GM23338 (cell line): ENCODE data around the gene KRTAP4-3. TPM values are rescaled to one million over a fixed set of nuclear protein-coding genes. Genes with fewer than 3 reads are reported as not detected.

Experiments
- ATAC-seq: fragments of 200-7000 bp; cut with Tn5 transposase; 3 replicates; pipeline ENCODE4 v1.9.1; 2020
- DNase-seq: peaks from one replicate; pipeline ENCODE4 v3.0.0-alpha.2; 2015; ENCODE audit warnings: low spot score
- H2AFZ ChIP-seq: fragments of 200-600 bp; sonication (generic); 2 replicates; pipeline ENCODE4 v1.8.0; 2016; ENCODE audit warnings: antibody characterized with exemption, mild to moderate bottlenecking, moderate library complexity
- H3F3A ChIP-seq: fragments of 200-600 bp; sonication (generic); replicated peaks from 2 replicates; pipeline ENCODE4 v1.8.0; 2017; ENCODE audit warnings: antibody characterized with exemption, mixed run types, low read depth
- H3K27ac ChIP-seq: fragments of 200-600 bp; sonication (generic); 2 replicates; pipeline ENCODE4 v1.6.1; 2016; ENCODE audit warnings: low read depth
- H3K27me3 ChIP-seq: fragments of 200-600 bp; sonication (generic); 2 replicates; pipeline ENCODE4 v1.8.0; 2016; ENCODE audit warnings: mild to moderate bottlenecking, mixed run types, moderate library complexity; ENCODE audit not compliant: insufficient read depth
- H3K36me3 ChIP-seq: fragments of 200-600 bp; sonication (generic); 2 replicates; pipeline ENCODE4 v1.8.0; 2016; ENCODE audit warnings: mild to moderate bottlenecking; ENCODE audit not compliant: insufficient read depth
- H3K4me1 ChIP-seq: fragments of 200-600 bp; sonication (generic); 2 replicates; pipeline ENCODE4 v1.8.0; 2016; ENCODE audit warnings: mild to moderate bottlenecking, moderate library complexity; ENCODE audit not compliant: insufficient read depth
- H3K4me2 ChIP-seq: fragments of 200-600 bp; sonication (generic); 2 replicates; pipeline ENCODE4 v1.7.1; 2017; ENCODE audit warnings: mixed run types
- H3K4me3 ChIP-seq: fragments of 200-600 bp; sonication (generic); 2 replicates; pipeline ENCODE4 v1.6.1; 2016; ENCODE audit warnings: mixed run types
- H3K79me2 ChIP-seq: fragments of 200-600 bp; sonication (generic); replicated peaks from 2 replicates; pipeline ENCODE4 v1.8.0; 2017; ENCODE audit warnings: mild to moderate bottlenecking; ENCODE audit not compliant: insufficient read depth
- H3K9me2 ChIP-seq: fragments of 200-600 bp; sonication (generic); 2 replicates; pipeline ENCODE4 v1.8.0; 2017; ENCODE audit not compliant: insufficient read depth
- H4K20me1 ChIP-seq: fragments of 200-600 bp; sonication (generic); replicated peaks from 2 replicates; pipeline ENCODE4 v1.8.0; 2017; ENCODE audit warnings: mild to moderate bottlenecking; ENCODE audit not compliant: insufficient read depth
- H3K27ac Mint-ChIP-seq: 2 replicates; pipeline ENCODE4 v1.8.0; 2020; ENCODE audit warnings: inconsistent platforms, mild to moderate bottlenecking, moderate library complexity, mixed read lengths
- H3K27me3 Mint-ChIP-seq: 3 replicates; pipeline ENCODE4 v1.8.0; 2022; ENCODE audit warnings: low read depth, mild to moderate bottlenecking, moderate library complexity, mixed read lengths, inconsistent platforms; ENCODE audit not compliant: insufficient read depth, poor library complexity
- H3K36me3 Mint-ChIP-seq: 3 replicates; pipeline ENCODE4 v1.8.0; 2021; ENCODE audit warnings: low read depth, mild to moderate bottlenecking, inconsistent platforms, moderate library complexity, mixed read lengths
- H3K4me1 Mint-ChIP-seq: 3 replicates; pipeline ENCODE4 v1.8.0; 2020; ENCODE audit warnings: mild to moderate bottlenecking, inconsistent platforms, mixed read lengths
- H3K4me3 Mint-ChIP-seq: 3 replicates; pipeline ENCODE4 v1.8.0; 2021; ENCODE audit warnings: moderate library complexity, mild to moderate bottlenecking, inconsistent platforms, mixed read lengths
- H3K9me3 Mint-ChIP-seq: 3 replicates; pipeline ENCODE4 v1.8.0; 2020; ENCODE audit warnings: moderate library complexity, mild to moderate bottlenecking, inconsistent platforms, mixed read lengths
- CREB1 ChIP-seq: fragments of 250-450 bp; sonication (Bioruptor Pico); IDR thresholded peaks from 2 replicates; pipeline ENCODE4 v1.5.0; 2020; ENCODE audit warnings: low read depth, mild to moderate bottlenecking, moderate library complexity
- ETS1 ChIP-seq: IDR thresholded peaks from 2 replicates; pipeline ENCODE4 v1.6.1; 2016; ENCODE audit warnings: antibody characterized with exemption
- EZH2 ChIP-seq: fragments of 200-600 bp; sonication (generic); IDR thresholded peaks from one replicate; pipeline ENCODE4 v1.8.0; 2017; ENCODE audit warnings: antibody characterized with exemption, mild to moderate bottlenecking, low read depth; ENCODE audit not compliant: unreplicated experiment
- EZH2phosphoT487 ChIP-seq: fragments of 200-600 bp; sonication (generic); IDR thresholded peaks from one replicate; pipeline ENCODE4 v1.8.1; 2018; ENCODE audit warnings: antibody characterized with exemption; ENCODE audit not compliant: unreplicated experiment
- JUNB ChIP-seq: IDR thresholded peaks from one replicate; pipeline ENCODE4 v1.6.1; 2016; ENCODE audit warnings: antibody characterized with exemption; ENCODE audit not compliant: unreplicated experiment
- NANOG ChIP-seq: IDR thresholded peaks from 2 replicates; pipeline ENCODE4 v1.6.1; 2016; ENCODE audit warnings: antibody characterized with exemption, borderline replicate concordance
- POLR2AphosphoS5 ChIP-seq: IDR thresholded peaks from 2 replicates; pipeline ENCODE4 v1.6.1; 2016; ENCODE audit warnings: antibody characterized with exemption, low read depth
- REST ChIP-seq: IDR thresholded peaks from one replicate; pipeline ENCODE4 v1.6.1; 2018; ENCODE audit warnings: antibody characterized with exemption; ENCODE audit not compliant: unreplicated experiment
- STAT1 ChIP-seq: IDR thresholded peaks from one replicate; pipeline ENCODE4 v1.6.1; 2016; ENCODE audit warnings: antibody characterized with exemption; ENCODE audit not compliant: unreplicated experiment
- ZNF114 ChIP-seq: fragments of 250-450 bp; sonication (Bioruptor Pico); IDR thresholded peaks from 2 replicates; pipeline ENCODE4 v1.5.0; 2020; ENCODE audit warnings: mild to moderate bottlenecking, moderate library complexity
- ZNF331 ChIP-seq: fragments of 250-450 bp; sonication (Bioruptor Pico); IDR thresholded peaks from 2 replicates; pipeline ENCODE4 v1.5.0; 2020; ENCODE audit warnings: low read depth, mild to moderate bottlenecking, moderate library complexity
- ZNF462 ChIP-seq: fragments of 250-450 bp; sonication (Bioruptor Pico); IDR thresholded peaks from 2 replicates; pipeline ENCODE4 v1.5.0; 2020; ENCODE audit warnings: mild to moderate bottlenecking, moderate library complexity
- polyA plus RNA-seq: library from polyadenylated mRNA; unstranded; fragments of >200 nt; fragmentation: Nextera tagmentation; extraction: Ambion mirVana; gene quantifications from 2 replicates; pipeline ENCODE4 v1.2.1, GENCODE V29; 2016
- total RNA-seq: library from RNA; depleted of rRNA; stranded (reverse); fragments of >200 nt; shearing (Covaris generic); gene quantifications from 2 replicates; pipeline ENCODE4 v1.2.3, GENCODE V29; 2014
- TF ChIP-seq, protein P1 (sequence below), 2 experiments: fragments of 200-600 bp in 1 of 2; sonication (generic) in 1 of 2; conservative IDR thresholded peaks; 2 replicates each; pipeline versions ENCODE4 v1.5.1 to v1.6.1; 2016 to 2017; ENCODE audit warnings: antibody characterized with exemption in 2 of 2, low read depth in 2 of 2, mild to moderate bottlenecking in 2 of 2, moderate library complexity in 1 of 2

The KRTAP4-3 gene
- total and polyA plus RNA-seq, 2 experiments from 2014 or later = not detected

GRCh38 chr17:41127371-41127770 is 40.6 kb downstream of the KRTAP4-3 start:
- H3F3A ChIP-seq = no peaks in the 10 kb centered on the region
- DNase-seq (no peak), ATAC-seq (no peak)
- H3K36me3 Mint-ChIP-seq = no peaks in the 10 kb centered on the region
- H3K4me3 ChIP-seq = no peak overlapping the region
- no peak overlapping the region for H2AFZ ChIP-seq
- H3K4me3 Mint-ChIP-seq = no peak overlapping the region
- no peaks in the 10 kb centered on the region for H3K4me1 ChIP-seq
- no peaks in the 10 kb centered on the region for H4K20me1 ChIP-seq
- H3K4me2 ChIP-seq = no peak overlapping the region
- no peaks in the 10 kb centered on the region for H3K27me3 Mint-ChIP-seq
- H3K27me3 ChIP-seq = no peaks in the 10 kb centered on the region
- no peaks in the 10 kb centered on the region; the same call in 2 of the 3 replicates for H3K9me3 Mint-ChIP-seq
- TF ChIP-seq ZNF462 (CRISPR knock-in tag) = no peak
- no peak for TF ChIP-seq STAT1
- no peak for TF ChIP-seq EZH2phosphoT487
- no peak for TF ChIP-seq ETS1
- TF ChIP-seq CREB1 (CRISPR knock-in tag) = no peak
- TF ChIP-seq REST = no peak
- TF ChIP-seq POLR2AphosphoS5 = no peak
- TF ChIP-seq NANOG = no peak
- no peak for TF ChIP-seq EZH2
- TF ChIP-seq, protein P1, sequence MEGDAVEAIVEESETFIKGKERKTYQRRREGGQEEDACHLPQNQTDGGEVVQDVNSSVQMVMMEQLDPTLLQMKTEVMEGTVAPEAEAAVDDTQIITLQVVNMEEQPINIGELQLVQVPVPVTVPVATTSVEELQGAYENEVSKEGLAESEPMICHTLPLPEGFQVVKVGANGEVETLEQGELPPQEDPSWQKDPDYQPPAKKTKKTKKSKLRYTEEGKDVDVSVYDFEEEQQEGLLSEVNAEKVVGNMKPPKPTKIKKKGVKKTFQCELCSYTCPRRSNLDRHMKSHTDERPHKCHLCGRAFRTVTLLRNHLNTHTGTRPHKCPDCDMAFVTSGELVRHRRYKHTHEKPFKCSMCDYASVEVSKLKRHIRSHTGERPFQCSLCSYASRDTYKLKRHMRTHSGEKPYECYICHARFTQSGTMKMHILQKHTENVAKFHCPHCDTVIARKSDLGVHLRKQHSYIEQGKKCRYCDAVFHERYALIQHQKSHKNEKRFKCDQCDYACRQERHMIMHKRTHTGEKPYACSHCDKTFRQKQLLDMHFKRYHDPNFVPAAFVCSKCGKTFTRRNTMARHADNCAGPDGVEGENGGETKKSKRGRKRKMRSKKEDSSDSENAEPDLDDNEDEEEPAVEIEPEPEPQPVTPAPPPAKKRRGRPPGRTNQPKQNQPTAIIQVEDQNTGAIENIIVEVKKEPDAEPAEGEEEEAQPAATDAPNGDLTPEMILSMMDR (conservative IDR thresholded peaks at IDR 0.05; ENCODE audit: low read depth in 2 of 2) = no peak
- no peak for TF ChIP-seq JUNB
- no peak for TF ChIP-seq ZNF114 (CRISPR knock-in tag)
- no peak for TF ChIP-seq ZNF331 (CRISPR knock-in tag)
- H3K36me3 ChIP-seq = no peaks in the 10 kb centered on the region
- H3K4me1 Mint-ChIP-seq = peaks cover 5% of the 10 kb centered on the region
- no peak overlapping the region for H3K27ac ChIP-seq
- no peaks in the 10 kb centered on the region for H3K79me2 ChIP-seq
- H3K9me2 ChIP-seq = no peaks in the 10 kb centered on the region
- H3K27ac Mint-ChIP-seq = no peak overlapping the region
